Measurements from ENCODE around the gene EXOC3L4. TPM values are rescaled to one million over a fixed set of nuclear protein-coding genes. Genes with fewer than 3 reads are reported as not detected.
A peak's percentile ranks its signal among the peaks of the same experiment; 100 is the strongest.
"Not testable (repeated sequence)": the region's sequence is repeated elsewhere in the genome, so short reads cannot be mapped to it uniquely, and the experiment has no call there.

Gene EXOC3L4
- total RNA-seq, 3 donors from 2014 or later: 16.7 to 29.1 (median 26.1) TPM

GRCh38 chr14:103146141-103146709 lies 51.7 kb downstream of the EXOC3L4 start:
- ATAC-seq: no peak

GRCh38 chr14:103149351-103150237 lies 55.1 kb downstream of the EXOC3L4 start:
- Histone ChIP-seq H3K9me3 (no peaks in the 10 kb centered on the region), H3K36me3 (ENCODE audit: low read depth) (no peaks in the 10 kb centered on the region), H3K4me3 (no peak overlapping the region), H3K4me1 (ENCODE audit: low read depth) (no peaks in the 10 kb centered on the region)
- intact Hi-C loops (cut with DNase I, micrococcal nuclease): no loop called here
- DNase-seq (no peak), ATAC-seq (no peak)
- TF ChIP-seq CTCF (IDR thresholded peaks at IDR 0.05): no peak

More at GRCh38 chr14:103146141-103146709, 51.7 kb downstream of the EXOC3L4 start:
- no peak overlapping the region for H3K4me3 ChIP-seq
- no peaks in the 10 kb centered on the region for H3K36me3 ChIP-seq (ENCODE audit: low read depth)
- H3K4me1 ChIP-seq (ENCODE audit: low read depth): no peaks in the 10 kb centered on the region
- intact Hi-C loops (cut with DNase I, micrococcal nuclease): no loop called here
- DNase-seq: no peak
- TF ChIP-seq CTCF (IDR thresholded peaks at IDR 0.05): no peak
- H3K9me3 ChIP-seq: no peaks in the 10 kb centered on the region

GRCh38 chr14:103151270-103151945 lies 56.9 kb downstream of the EXOC3L4 start:
- Histone ChIP-seq H3K9me3 (no peaks in the 10 kb centered on the region), H3K4me3 (no peak overlapping the region), H3K4me1 (ENCODE audit: low read depth) (no peaks in the 10 kb centered on the region), H3K36me3 (ENCODE audit: low read depth) (no peaks in the 10 kb centered on the region)
- intact Hi-C loops (cut with DNase I, micrococcal nuclease): no loop called here
- no peak for ATAC-seq
- TF ChIP-seq CTCF (IDR thresholded peaks at IDR 0.05): no peak
- DNase-seq: no peak

GRCh38 chr14:103155010-103155409 lies 60.5 kb downstream of the EXOC3L4 start:
- H3K4me1 ChIP-seq (ENCODE audit: low read depth): no peaks in the 10 kb centered on the region
- H3K4me3 ChIP-seq: no peak overlapping the region
- ATAC-seq (peak; percentile 96), DNase-seq (peak in 2 of 3 donors; percentile 46 to 47)
- no peaks in the 10 kb centered on the region for H3K36me3 ChIP-seq (ENCODE audit: low read depth)
- H3K9me3 ChIP-seq: no peaks in the 10 kb centered on the region
- TF ChIP-seq CTCF (IDR thresholded peaks at IDR 0.05): no peak
- intact Hi-C loops (cut with DNase I, micrococcal nuclease): no loop called here

- intact Hi-C loops (cut with DNase I, micrococcal nuclease); H3K4me3 ChIP-seq; H3K36me3 ChIP-seq (ENCODE audit: low read depth); H3K4me1 ChIP-seq (ENCODE audit: low read depth); ATAC-seq; DNase-seq; H3K9me3 ChIP-seq: not testable (repeated sequence)
These were observed 60.9 kb downstream of the EXOC3L4 start for GRCh38 chr14:103155416-103155815.
